Fibroblast of lung (primary cell): Measurements from ENCODE around the gene ARFGAP3. TPM values are rescaled to one million over a fixed set of nuclear protein-coding genes. Genes with fewer than 3 reads are reported as not detected.

Experiments
- DNase-seq, 2 donors: peaks; one replicate each; pipeline versions ENCODE4 v3.0.0 to v3.0.0-alpha.2; 2010; ENCODE audit warnings: low read depth in 2 of 2
- H2AFZ ChIP-seq: 2 replicates; pipeline ENCODE4 v1.5.1; 2012; ENCODE audit warnings: low read length, control low read depth, inconsistent platforms
- H3K27ac ChIP-seq: 2 replicates; pipeline ENCODE4 v1.5.1; 2011; ENCODE audit warnings: low read length, control low read depth; ENCODE audit not compliant: insufficient read depth
- H3K27me3 ChIP-seq: 2 replicates; pipeline ENCODE4 v1.5.1; 2011; ENCODE audit warnings: mild to moderate bottlenecking, low read length; ENCODE audit not compliant: control insufficient read depth, insufficient read depth
- H3K36me3 ChIP-seq: 2 replicates; pipeline ENCODE4 v1.5.1; 2011; ENCODE audit warnings: low read length; ENCODE audit not compliant: control insufficient read depth, insufficient read depth
- H3K4me1 ChIP-seq: 2 replicates; pipeline ENCODE4 v1.5.1; 2011; ENCODE audit warnings: low read length; ENCODE audit not compliant: control insufficient read depth, insufficient read depth; ENCODE audit errors: extremely low read depth
- H3K4me2 ChIP-seq: 2 replicates; pipeline ENCODE4 v1.5.1; 2011; ENCODE audit warnings: low read length, control low read depth; ENCODE audit not compliant: insufficient read depth; ENCODE audit errors: extremely low read depth
- H3K4me3 ChIP-seq, 4 experiments: fragments of 200-600 bp in 1 of 4; sonication (generic) in 1 of 4; replicated peaks in 1 of 4; 2 replicates each; pipeline ENCODE4 v1.5.1; 2011 to 2016; ENCODE audit warnings: low read length in 4 of 4, low read depth in 3 of 4, mild to moderate bottlenecking in 3 of 4, control low read depth in 2 of 4, inconsistent platforms in 1 of 4, mixed read lengths in 1 of 4; ENCODE audit not compliant: insufficient read depth in 1 of 4; ENCODE audit errors: control extremely low read depth in 1 of 4
- H3K79me2 ChIP-seq: 2 replicates; pipeline ENCODE4 v1.5.1; 2012; ENCODE audit warnings: mild to moderate bottlenecking, low read length, inconsistent platforms; ENCODE audit not compliant: control insufficient read depth, insufficient read depth
- H3K9ac ChIP-seq: 2 replicates; pipeline ENCODE4 v1.5.1; 2011; ENCODE audit warnings: mild to moderate bottlenecking, low read length, control low read depth; ENCODE audit not compliant: insufficient read depth
- H3K9me3 ChIP-seq: 2 replicates; pipeline ENCODE4 v1.5.1; 2012; ENCODE audit warnings: low read depth, low read length; ENCODE audit not compliant: control insufficient read depth, insufficient read depth
- H4K20me1 ChIP-seq: 2 replicates; pipeline ENCODE4 v1.5.1; 2011; ENCODE audit warnings: low read length; ENCODE audit not compliant: control insufficient read depth, insufficient read depth; ENCODE audit errors: extremely low read depth
- EZH2 ChIP-seq: IDR thresholded peaks from 2 replicates; pipeline ENCODE4 v1.5.1; 2012; ENCODE audit warnings: low read length, control low read depth, mild to moderate bottlenecking; ENCODE audit errors: missing control alignments
- polyA plus RNA-seq, 2 donors: library from polyadenylated mRNA; depleted of rRNA in 1 of 2; stranded (reverse) in 1 of 2; unstranded in 1 of 2; fragments of >200 nt; gene quantifications; 2 replicates each; pipeline ENCODE4 v1.2.1, GENCODE V29; 2011 to 2012; ENCODE audit warnings: missing spikeins in 1 of 2
- total RNA-seq: library from RNA; depleted of rRNA; stranded (reverse); fragments of >200 nt; gene quantifications from 2 replicates; pipeline ENCODE4 v1.2.1, GENCODE V29; 2014
- TF ChIP-seq, protein P1 (sequence below), 2 donors: IDR thresholded peaks in 1 of 2; conservative IDR thresholded peaks in 1 of 2; 1 replicate in 1 of 2; 2 replicates in 1 of 2; pipeline ENCODE4 v1.5.1; 2011 to 2012; ENCODE audit warnings: low read length in 2 of 2, control low read depth in 1 of 2, inconsistent platforms in 1 of 2, low read depth in 1 of 2, mild to moderate bottlenecking in 1 of 2

Gene ARFGAP3
- total and polyA plus RNA-seq, 2 donors (not counting 1 experiment from before 2014, with no cell fraction given), result 62.1 to 74.1 TPM

DNA sequence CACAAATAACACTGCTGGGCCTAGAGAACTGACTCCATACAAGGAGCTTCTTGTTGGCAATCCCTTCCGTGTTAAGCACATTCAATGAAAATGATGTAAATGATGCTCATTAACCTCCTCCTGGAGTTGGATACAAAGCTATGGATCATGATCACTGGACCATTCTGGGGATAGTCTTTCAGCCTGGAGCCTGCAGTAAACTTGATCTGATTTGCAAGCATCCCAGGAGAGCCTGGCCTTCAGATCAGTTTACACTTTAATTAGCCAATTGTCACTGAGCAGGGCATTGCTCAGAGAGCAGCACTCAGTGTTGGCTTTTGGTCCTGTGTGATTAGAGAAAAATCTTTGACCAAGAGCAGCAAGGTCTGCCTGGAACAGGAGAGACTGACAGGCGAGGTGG lies 45.6 kb downstream of the ARFGAP3 start:
- Histone ChIP-seq H3K4me1 (no peaks in the 10 kb centered on the region), H4K20me1 (no peaks in the 10 kb centered on the region), H3K27me3 (no peaks in the 10 kb centered on the region), H3K9ac (no peak overlapping the region), H2AFZ (no peak overlapping the region), H3K4me2 (no peak overlapping the region), H3K27ac (no peak overlapping the region), H3K9me3 (no peaks in the 10 kb centered on the region), H3K36me3 (peaks cover 17% of the 10 kb centered on the region), H3K4me3 (no peak overlapping the region), H3K79me2 (no peaks in the 10 kb centered on the region)
- no peak for TF ChIP-seq EZH2
- TF ChIP-seq, protein P1, sequence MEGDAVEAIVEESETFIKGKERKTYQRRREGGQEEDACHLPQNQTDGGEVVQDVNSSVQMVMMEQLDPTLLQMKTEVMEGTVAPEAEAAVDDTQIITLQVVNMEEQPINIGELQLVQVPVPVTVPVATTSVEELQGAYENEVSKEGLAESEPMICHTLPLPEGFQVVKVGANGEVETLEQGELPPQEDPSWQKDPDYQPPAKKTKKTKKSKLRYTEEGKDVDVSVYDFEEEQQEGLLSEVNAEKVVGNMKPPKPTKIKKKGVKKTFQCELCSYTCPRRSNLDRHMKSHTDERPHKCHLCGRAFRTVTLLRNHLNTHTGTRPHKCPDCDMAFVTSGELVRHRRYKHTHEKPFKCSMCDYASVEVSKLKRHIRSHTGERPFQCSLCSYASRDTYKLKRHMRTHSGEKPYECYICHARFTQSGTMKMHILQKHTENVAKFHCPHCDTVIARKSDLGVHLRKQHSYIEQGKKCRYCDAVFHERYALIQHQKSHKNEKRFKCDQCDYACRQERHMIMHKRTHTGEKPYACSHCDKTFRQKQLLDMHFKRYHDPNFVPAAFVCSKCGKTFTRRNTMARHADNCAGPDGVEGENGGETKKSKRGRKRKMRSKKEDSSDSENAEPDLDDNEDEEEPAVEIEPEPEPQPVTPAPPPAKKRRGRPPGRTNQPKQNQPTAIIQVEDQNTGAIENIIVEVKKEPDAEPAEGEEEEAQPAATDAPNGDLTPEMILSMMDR (conservative IDR thresholded peaks at IDR 0.05 in 1 of 2, IDR thresholded peaks at IDR 0.05 in 1 of 2; ENCODE audit: low read depth in 1 of 2, low read length in 2 of 2), result no peak
- DNase-seq, result no peak

DNA sequence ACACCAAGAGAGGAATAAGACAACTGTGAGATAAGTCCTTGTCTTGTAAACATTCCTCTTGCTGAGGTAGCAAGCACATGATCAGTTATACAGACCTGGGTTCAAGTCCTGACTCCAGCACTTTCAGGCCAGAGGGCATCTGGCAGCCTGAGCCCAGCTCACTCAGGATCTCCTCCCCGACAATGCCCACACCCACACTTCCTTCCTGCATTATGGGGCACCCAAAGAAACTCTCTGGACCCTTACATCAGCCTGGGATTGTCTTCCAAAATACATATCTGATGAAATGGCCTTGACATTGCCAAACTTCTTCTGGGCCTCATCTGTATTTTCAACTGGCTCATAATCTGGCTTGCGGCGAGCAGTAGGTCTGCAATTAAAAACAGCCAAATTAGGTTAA lies 48.6 kb downstream of the ARFGAP3 start:
- Histone ChIP-seq H3K9ac (no peak overlapping the region), H3K36me3 (peaks cover 22% of the 10 kb centered on the region), H3K79me2 (no peaks in the 10 kb centered on the region), H3K4me3 (no peak overlapping the region), H4K20me1 (no peaks in the 10 kb centered on the region), H3K27me3 (no peaks in the 10 kb centered on the region), H3K27ac (no peak overlapping the region), H3K4me2 (no peak overlapping the region), H3K9me3 (no peaks in the 10 kb centered on the region), H3K4me1 (no peaks in the 10 kb centered on the region), H2AFZ (no peak overlapping the region)
- TF ChIP-seq, protein P1 (conservative IDR thresholded peaks at IDR 0.05 in 1 of 2, IDR thresholded peaks at IDR 0.05 in 1 of 2; ENCODE audit: low read depth in 1 of 2, low read length in 2 of 2), result no peak
- no peak for TF ChIP-seq EZH2
- no peak for DNase-seq

DNA sequence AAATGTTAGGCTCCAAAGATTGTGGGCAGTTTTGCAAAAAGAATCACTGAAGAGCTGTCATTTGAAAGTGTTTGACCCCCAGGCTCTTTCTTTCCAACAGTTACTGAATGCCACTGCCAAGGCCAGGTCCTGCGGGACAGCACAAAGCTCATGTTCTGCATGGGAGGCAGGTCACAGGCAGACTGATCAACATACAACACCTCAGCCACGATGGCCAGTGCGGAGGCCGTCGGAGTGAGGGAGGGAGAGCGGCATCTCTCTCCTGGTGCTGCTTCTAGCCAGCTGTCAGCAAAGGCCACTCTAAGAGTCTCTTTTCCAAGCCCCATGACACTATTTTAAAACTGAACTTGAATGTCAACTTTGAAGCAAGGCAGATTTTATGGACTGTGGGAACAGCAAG lies 49.9 kb downstream of the ARFGAP3 start:
- H2AFZ ChIP-seq, result no peak overlapping the region
- no peaks in the 10 kb centered on the region for H3K27me3 ChIP-seq
- TF ChIP-seq, protein P1 (conservative IDR thresholded peaks at IDR 0.05 in 1 of 2, IDR thresholded peaks at IDR 0.05 in 1 of 2; ENCODE audit: low read depth in 1 of 2, low read length in 2 of 2), result no peak
- TF ChIP-seq EZH2, result no peak
- H3K4me2 ChIP-seq, result no peak overlapping the region
- no peak for DNase-seq
- H3K27ac ChIP-seq, result no peak overlapping the region
- H3K9me3 ChIP-seq, result no peaks in the 10 kb centered on the region
- no peaks in the 10 kb centered on the region for H4K20me1 ChIP-seq
- H3K79me2 ChIP-seq, result no peaks in the 10 kb centered on the region
- peaks cover 22% of the 10 kb centered on the region for H3K36me3 ChIP-seq
- H3K4me3 ChIP-seq, result no peak overlapping the region
- no peaks in the 10 kb centered on the region for H3K4me1 ChIP-seq
- no peak overlapping the region for H3K9ac ChIP-seq
